CD14-positive monocyte (primary cell): ENCODE data around the gene EEA1. TPM values are rescaled to one million over a fixed set of nuclear protein-coding genes. Genes with fewer than 3 reads are reported as not detected.

Experiments
- DNase-seq, 3 donors: peaks; one replicate each; pipeline ENCODE4 v3.0.0-alpha.2; 2011 to 2022
- H2AFZ ChIP-seq: 2 replicates; pipeline ENCODE4 v1.6.0; 2012; ENCODE audit warnings: mild to moderate bottlenecking, low read depth, low read length, inconsistent platforms; ENCODE audit not compliant: insufficient read depth, poor library complexity, severe bottlenecking
- H3K27ac ChIP-seq, 2 donors: 1 replicate in 1 of 2; 2 replicates in 1 of 2; pipeline ENCODE4 v1.5.1; 2012 to 2013; ENCODE audit warnings: low read length in 2 of 2, control low read depth in 1 of 2, inconsistent platforms in 1 of 2, low read depth in 1 of 2, mild to moderate bottlenecking in 1 of 2
- H3K27me3 ChIP-seq, 2 donors: one replicate each; pipeline versions ENCODE4 v1.6.0 to v1.6.1; 2011 to 2013; ENCODE audit warnings: low read length in 2 of 2; ENCODE audit not compliant: control insufficient read depth in 2 of 2, insufficient read depth in 2 of 2
- H3K36me3 ChIP-seq, 2 donors: replicated peaks in 1 of 2; 1 replicate in 1 of 2; 2 replicates in 1 of 2; pipeline versions ENCODE4 v1.5.1 to v1.6.1; 2012 to 2013; ENCODE audit warnings: low read length in 2 of 2, control low read depth in 1 of 2, inconsistent platforms in 1 of 2, mild to moderate bottlenecking in 1 of 2; ENCODE audit not compliant: insufficient read depth in 2 of 2, control insufficient read depth in 1 of 2
- H3K4me1 ChIP-seq, 2 donors: 1 replicate in 1 of 2; 2 replicates in 1 of 2; pipeline versions ENCODE4 v1.5.1 to v1.6.1; 2012 to 2013; ENCODE audit warnings: low read length in 2 of 2, control low read depth in 1 of 2, inconsistent platforms in 1 of 2, mild to moderate bottlenecking in 1 of 2, moderate library complexity in 1 of 2; ENCODE audit not compliant: insufficient read depth in 2 of 2, control insufficient read depth in 1 of 2
- H3K4me2 ChIP-seq: replicated peaks from 2 replicates; pipeline ENCODE3; 2012; ENCODE audit warnings: low read length, moderate library complexity, mild to moderate bottlenecking; ENCODE audit not compliant: poor library complexity, severe bottlenecking; ENCODE audit errors: extremely low read depth
- H3K4me3 ChIP-seq, 3 experiments: fragments of 200-600 bp in 1 of 3; sonication (generic) in 1 of 3; replicated peaks in 1 of 3; 1 replicate in 2 of 3; 2 replicates in 1 of 3; pipeline ENCODE4 v1.5.1; 2011 to 2013; ENCODE audit warnings: low read length in 3 of 3, mild to moderate bottlenecking in 3 of 3, control low read depth in 2 of 3, low read depth in 2 of 3, inconsistent platforms in 1 of 3, moderate library complexity in 1 of 3
- H3K79me2 ChIP-seq: 2 replicates; pipeline ENCODE4 v1.6.0; 2012; ENCODE audit warnings: mild to moderate bottlenecking, control low read depth, inconsistent platforms, low read length, moderate library complexity; ENCODE audit not compliant: insufficient read depth
- H3K9ac ChIP-seq: 2 replicates; pipeline ENCODE4 v1.6.0; 2017; ENCODE audit warnings: low read length, mild to moderate bottlenecking; ENCODE audit not compliant: insufficient read depth, poor library complexity, severe bottlenecking
- H3K9me3 ChIP-seq, 2 donors: replicated peaks in 1 of 2; 1 replicate in 1 of 2; 2 replicates in 1 of 2; pipeline versions ENCODE4 v1.5.1 to v1.6.1; 2012 to 2013; ENCODE audit warnings: low read length in 2 of 2, control low read depth in 1 of 2; ENCODE audit not compliant: control insufficient read depth in 1 of 2, insufficient read depth in 1 of 2
- H4K20me1 ChIP-seq: 2 replicates; pipeline ENCODE4 v1.6.0; 2012; ENCODE audit warnings: mild to moderate bottlenecking, low read length, control low read depth, moderate library complexity; ENCODE audit not compliant: insufficient read depth
- H3K27ac Mint-ChIP-seq, 7 donors: one replicate each; pipeline ENCODE4 v1.8.0; 2020; ENCODE audit warnings: mild to moderate bottlenecking in 7 of 7, mixed read lengths in 7 of 7, moderate library complexity in 6 of 7, inconsistent platforms in 2 of 7
- H3K27me3 Mint-ChIP-seq, 3 donors: one replicate each; pipeline ENCODE4 v1.8.0; 2021 to 2022; ENCODE audit warnings: low read depth in 3 of 3, mild to moderate bottlenecking in 3 of 3, mixed read lengths in 3 of 3, moderate library complexity in 3 of 3, inconsistent platforms in 1 of 3
- H3K36me3 Mint-ChIP-seq, 2 donors: one replicate each; pipeline ENCODE4 v1.8.0; 2020; ENCODE audit warnings: mixed read lengths in 2 of 2, inconsistent platforms in 1 of 2, mild to moderate bottlenecking in 1 of 2
- H3K4me1 Mint-ChIP-seq: one replicate; pipeline ENCODE4 v1.8.0; 2020; ENCODE audit warnings: mild to moderate bottlenecking, mixed read lengths
- H3K4me3 Mint-ChIP-seq, 2 donors: one replicate each; pipeline ENCODE4 v1.8.0; 2020; ENCODE audit warnings: mild to moderate bottlenecking in 2 of 2, mixed read lengths in 2 of 2, moderate library complexity in 1 of 2
- H3K9me3 Mint-ChIP-seq, 7 donors: one replicate each; pipeline ENCODE4 v1.8.0; 2020 to 2022; ENCODE audit warnings: mixed read lengths in 7 of 7, mild to moderate bottlenecking in 6 of 7, moderate library complexity in 6 of 7, inconsistent platforms in 2 of 7
- whole genome bisulfite sequencing: methylation state at CpG from one replicate; pipeline ENCODE4 v1.1.5; 2013; ENCODE audit warnings: missing lambda C conversion rate; ENCODE audit not compliant: insufficient coverage; 5-methylcytosine and 5-hydroxymethylcytosine counted together
- intact Hi-C, 2 donors: fragments of 100-400 bp; cut with micrococcal nuclease; formaldehyde crosslinking; loops; one replicate each; pipeline versions ENCODE4 v1.15.0 to v1.15.1; 2023
- polyA plus RNA-seq, 3 donors: library from polyadenylated mRNA; depleted of rRNA in 1 of 3; unstranded in 2 of 3; stranded (reverse) in 1 of 3; fragments of 300-500 nt in 2 of 3; fragments of >200 nt in 1 of 3; fragmentation: Illumina TruSeq in 2 of 3; gene quantifications; 1 replicate in 2 of 3; 2 replicates in 1 of 3; pipeline ENCODE4 v1.2.3, GENCODE V29; 2012 to 2021
- TF ChIP-seq, protein P1 (sequence below): fragments of 200-600 bp; IDR thresholded peaks from one replicate; pipeline ENCODE4 v1.8.0; 2022; ENCODE audit warnings: antibody characterized with exemption, mild to moderate bottlenecking

Gene EEA1
- polyA plus RNA-seq, 3 donors = 3.0 to 10.7 (median 3.6) TPM

DNA sequence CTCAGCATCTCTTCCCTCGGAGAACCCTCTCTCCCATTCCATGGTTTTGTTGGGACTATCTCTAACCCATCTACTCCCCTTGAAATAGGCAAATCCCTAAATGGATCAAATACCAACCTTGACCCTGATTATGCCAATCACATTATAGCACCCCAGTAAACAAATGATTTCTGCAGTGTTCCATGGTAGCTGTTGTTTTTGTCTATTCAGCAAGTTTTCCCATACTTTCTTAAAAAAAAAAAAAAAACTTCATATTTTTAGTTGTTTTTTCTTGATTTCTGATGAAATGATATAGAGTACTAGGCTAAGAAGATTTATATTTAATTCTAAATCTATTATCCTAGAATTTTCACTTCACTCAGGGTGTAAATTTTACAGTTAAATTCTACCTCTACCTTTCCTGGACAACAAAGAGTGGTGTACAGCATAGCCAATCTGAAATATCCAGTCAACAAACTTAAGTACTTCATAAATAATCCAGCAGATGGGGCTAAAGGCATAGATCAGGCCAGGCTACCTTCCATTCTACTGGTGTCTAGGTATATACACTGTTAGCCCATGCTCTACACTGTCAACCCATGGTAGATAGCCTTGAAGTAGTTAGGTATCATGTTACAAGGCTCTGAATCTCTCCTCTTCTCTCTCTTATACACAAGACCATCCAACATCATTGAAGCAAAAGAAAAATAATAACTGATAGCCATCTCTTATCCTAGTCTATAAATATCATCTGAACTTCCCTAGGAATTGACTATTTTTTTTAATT is 144.1 kb downstream of the EEA1 start:
- no peak overlapping the region for H3K27ac ChIP-seq
- Mint-ChIP-seq H3K4me3 (no peak overlapping the region), H3K27me3 (peaks cover 0 to 2% (median 0%) of the 10 kb centered on the region in 3 donors), H3K27ac (peak overlapping the region in 1 of 7 donors; percentile 37), H3K9me3 (peaks cover 0 to 2% (median 0%) of the 10 kb centered on the region in 7 donors), H3K36me3 (peaks cover 35 to 40% of the 10 kb centered on the region in 2 donors), H3K4me1 (peaks cover 15% of the 10 kb centered on the region)
- no CpG with 5 or more reads among the region's 1 CpG for WGBS
- peaks cover 0 to 3% of the 10 kb centered on the region in 2 donors for H3K4me1 ChIP-seq
- no peaks in the 10 kb centered on the region for H3K27me3 ChIP-seq
- no peak overlapping the region for H2AFZ ChIP-seq
- intact Hi-C loops = loop anchor here in 1 of 2 donors (10.0 kb wide), 1 partner anchor 610 kb away; no protein-coding TSS in a partner anchor
- H3K79me2 ChIP-seq = no peaks in the 10 kb centered on the region
- H3K36me3 ChIP-seq = peaks cover 12 to 46% of the 10 kb centered on the region in 2 donors
- no peak overlapping the region for H3K9ac ChIP-seq
- H3K9me3 ChIP-seq = no peaks in the 10 kb centered on the region
- H3K4me3 ChIP-seq = no peak overlapping the region
- peak; percentile 27 to 54 (median 45) for DNase-seq
- H4K20me1 ChIP-seq = no peaks in the 10 kb centered on the region
- H3K4me2 ChIP-seq = no peak overlapping the region
- TF ChIP-seq, protein P1, sequence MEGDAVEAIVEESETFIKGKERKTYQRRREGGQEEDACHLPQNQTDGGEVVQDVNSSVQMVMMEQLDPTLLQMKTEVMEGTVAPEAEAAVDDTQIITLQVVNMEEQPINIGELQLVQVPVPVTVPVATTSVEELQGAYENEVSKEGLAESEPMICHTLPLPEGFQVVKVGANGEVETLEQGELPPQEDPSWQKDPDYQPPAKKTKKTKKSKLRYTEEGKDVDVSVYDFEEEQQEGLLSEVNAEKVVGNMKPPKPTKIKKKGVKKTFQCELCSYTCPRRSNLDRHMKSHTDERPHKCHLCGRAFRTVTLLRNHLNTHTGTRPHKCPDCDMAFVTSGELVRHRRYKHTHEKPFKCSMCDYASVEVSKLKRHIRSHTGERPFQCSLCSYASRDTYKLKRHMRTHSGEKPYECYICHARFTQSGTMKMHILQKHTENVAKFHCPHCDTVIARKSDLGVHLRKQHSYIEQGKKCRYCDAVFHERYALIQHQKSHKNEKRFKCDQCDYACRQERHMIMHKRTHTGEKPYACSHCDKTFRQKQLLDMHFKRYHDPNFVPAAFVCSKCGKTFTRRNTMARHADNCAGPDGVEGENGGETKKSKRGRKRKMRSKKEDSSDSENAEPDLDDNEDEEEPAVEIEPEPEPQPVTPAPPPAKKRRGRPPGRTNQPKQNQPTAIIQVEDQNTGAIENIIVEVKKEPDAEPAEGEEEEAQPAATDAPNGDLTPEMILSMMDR = peak; percentile 68

DNA sequence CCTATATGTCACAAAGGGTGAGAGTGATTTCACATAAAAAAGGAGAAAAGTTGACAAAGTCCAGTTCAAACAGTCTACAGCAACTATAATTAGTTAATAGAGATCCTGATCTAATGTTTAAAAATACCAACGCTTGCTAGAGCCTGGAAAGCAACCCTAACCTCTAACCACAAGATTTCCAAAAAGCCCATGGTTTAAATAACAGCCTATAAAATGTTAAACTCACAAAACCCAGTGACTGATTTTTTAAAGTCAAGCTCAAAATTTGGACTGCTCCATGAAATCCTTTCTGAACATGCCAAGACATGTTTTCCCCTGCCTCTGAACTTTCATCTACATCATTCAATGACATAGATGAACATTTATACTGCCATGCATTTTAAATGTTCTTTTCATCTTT is 144.7 kb downstream of the EEA1 start:
- H3K9me3 ChIP-seq = no peaks in the 10 kb centered on the region
- no peaks in the 10 kb centered on the region for H3K9me3 Mint-ChIP-seq
- H3K79me2 ChIP-seq = no peaks in the 10 kb centered on the region
- H3K4me1 Mint-ChIP-seq = peaks cover 19% of the 10 kb centered on the region
- H3K36me3 ChIP-seq = peaks cover 10 to 40% of the 10 kb centered on the region in 2 donors
- no peak for DNase-seq
- H3K4me2 ChIP-seq = no peak overlapping the region
- H3K27ac ChIP-seq = no peak overlapping the region
- H3K4me3 Mint-ChIP-seq = no peak overlapping the region
- H4K20me1 ChIP-seq = no peaks in the 10 kb centered on the region
- intact Hi-C loops = loop anchor here in 1 of 2 donors (10.0 kb wide), 1 partner anchor 610 kb away; no protein-coding TSS in a partner anchor
- TF ChIP-seq, protein P1 = no peak
- peaks cover 0 to 9% of the 10 kb centered on the region in 2 donors for H3K4me1 ChIP-seq
- peaks cover 0 to 1% (median 0%) of the 10 kb centered on the region in 3 donors for H3K27me3 Mint-ChIP-seq
- H3K27ac Mint-ChIP-seq = peak overlapping the region in 1 of 7 donors; percentile 37
- H3K9ac ChIP-seq = no peak overlapping the region
- no CpG with 5 or more reads among the region's 1 CpG for WGBS
- H3K27me3 ChIP-seq = no peaks in the 10 kb centered on the region
- no peak overlapping the region for H2AFZ ChIP-seq
- H3K4me3 ChIP-seq = no peak overlapping the region
- H3K36me3 Mint-ChIP-seq = peaks cover 30 to 36% of the 10 kb centered on the region in 2 donors
